A673 (cell line): ENCODE data around the gene CUX1.

Experiments
- CTCF ChIP-seq: fragments of 300-800, 200-600 bp; sonication (generic); conservative IDR thresholded peaks from 2 replicates; pipeline ENCODE4 v1.5.1; 2017; ENCODE audit warnings: low read depth, mild to moderate bottlenecking, antibody characterized with exemption, low read length, moderate library complexity, mixed read lengths
- EZH2 ChIP-seq: fragments of 200-600 bp; sonication (generic); IDR thresholded peaks from 2 replicates; pipeline ENCODE4 v1.6.1; 2017; ENCODE audit warnings: borderline replicate concordance, low read depth, mild to moderate bottlenecking, mixed read lengths, antibody characterized with exemption, low read length; ENCODE audit not compliant: poor library complexity, severe bottlenecking

GRCh38 chr7:102205915-102206314 lies 388.5 kb downstream of the CUX1 start:
- TF ChIP-seq EZH2 (no peak), CTCF (no peak)
